ENCODE data around the gene HYAL3. TPM values are rescaled to one million over a fixed set of nuclear protein-coding genes. Genes with fewer than 3 reads are reported as not detected.

HYAL3 gene
- total RNA-seq, 1 experiment from 2014 or later = 10.3 TPM

DNA sequence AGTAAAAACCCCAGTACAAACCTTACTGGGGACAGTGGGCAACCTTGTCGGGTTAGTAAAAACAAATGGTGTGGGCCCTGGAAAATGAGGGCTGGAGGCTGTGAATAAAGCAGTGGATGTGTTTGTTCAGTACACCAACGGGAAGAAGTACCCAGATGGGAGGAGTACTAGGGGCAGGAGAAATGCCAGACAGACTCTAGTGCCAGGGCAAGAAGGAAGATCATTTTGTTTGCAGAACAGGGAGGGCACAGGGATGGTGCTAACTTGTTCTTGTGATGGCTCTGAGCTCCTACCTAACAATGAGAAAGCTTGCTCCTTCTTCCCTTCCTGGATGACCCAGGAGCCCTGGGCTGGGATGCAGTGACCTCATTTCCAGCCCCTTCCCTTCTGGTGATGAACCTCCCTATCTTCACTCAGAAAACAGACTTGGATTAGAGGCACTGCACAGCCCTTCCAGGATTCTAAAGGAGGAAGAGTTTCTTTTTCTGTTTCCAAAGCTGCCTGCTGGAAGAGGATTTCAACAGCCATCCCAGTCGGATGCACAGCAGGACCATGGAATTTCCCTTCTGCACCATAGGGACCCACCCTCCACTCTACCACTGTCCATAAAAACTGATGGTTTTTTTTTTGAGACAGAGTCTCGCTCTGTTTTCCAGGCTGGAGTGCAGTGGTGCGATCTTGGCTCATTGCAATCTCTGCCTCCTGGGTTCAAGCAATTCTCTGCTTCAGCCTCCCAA, 35.3 kb upstream of the HYAL3 start:
- H2AFZ ChIP-seq (ENCODE audit: low read depth, low read length, poor library complexity, severe bottlenecking) = no peak overlapping the region
- H3K27me3 ChIP-seq (ENCODE audit: insufficient read depth, low read length) = no peaks in the 10 kb centered on the region
- H3K27ac ChIP-seq (ENCODE audit: low read depth, low read length) = 0 out of 2 replicates have a peak overlapping the region, but pooled peaks have one; percentile 10
- no peaks in the 10 kb centered on the region for H3K9me3 ChIP-seq (ENCODE audit: control insufficient read depth in 1 of 2, insufficient read depth in 1 of 2, low read depth in 1 of 2, low read length in 2 of 2)
- BruUV-seq (replicated peaks) = no TSS peak
- DNase-seq (ENCODE audit: low read depth, low spot score) (no peak), ATAC-seq (no peak)
- no peak overlapping the region for H3K9ac ChIP-seq (ENCODE audit: low read length)
- intact Hi-C loops (cut with micrococcal nuclease) = no loop called here
- CTCF ChIA-PET = no interaction called here
- no peak overlapping the region for H3K4me3 ChIP-seq (replicated peaks in 1 of 2; ENCODE audit: low read depth in 1 of 2, low read length in 2 of 2)
- POLR2A ChIA-PET = no interaction called here
- peaks cover 79% of the 10 kb centered on the region for H3K79me2 ChIP-seq (ENCODE audit: insufficient read depth, low read length)
- H3K9me2 ChIP-seq (ENCODE audit: insufficient read depth) = no peaks in the 10 kb centered on the region
- peaks cover 20 to 44% of the 10 kb centered on the region in 2 experiments for H3K4me1 ChIP-seq (ENCODE audit: control insufficient read depth in 1 of 2, insufficient read depth in 2 of 2, low read length in 2 of 2)
- H3K4me2 ChIP-seq (ENCODE audit: low read length) = no peak overlapping the region
- no peaks in the 10 kb centered on the region; the same call in 1 of the 2 replicates for H4K20me1 ChIP-seq (ENCODE audit: insufficient read depth)
- TF ChIP-seq MAX (IDR thresholded peaks at IDR 0.05) (no peak), CEBPB (IDR thresholded peaks at IDR 0.05; ENCODE audit: low read depth) (no peak), CTCF (IDR thresholded peaks at IDR 0.05 in 2 of 3, conservative IDR thresholded peaks at IDR 0.05 in 1 of 3; ENCODE audit: borderline replicate concordance in 1 of 3, insufficient read depth in 1 of 3, low read depth in 2 of 3, low read length in 2 of 3) (no peak), CBX3 (IDR thresholded peaks at IDR 0.05; ENCODE audit: low read depth) (no peak), SP1 (IDR thresholded peaks at IDR 0.05; ENCODE audit: low read depth) (no peak), TCF7L2 (IDR thresholded peaks at IDR 0.05; ENCODE audit: borderline replicate concordance, extremely low read depth, insufficient read depth, insufficient read length) (no peak), ZFX (IDR thresholded peaks at IDR 0.05) (no peak), YY1 (IDR thresholded peaks at IDR 0.05; ENCODE audit: extremely low read depth, insufficient replicate concordance, low read depth, low read length) (no peak)
- H3K36me3 ChIP-seq (ENCODE audit: control insufficient read depth in 1 of 2, insufficient read depth in 2 of 2, low read length in 2 of 2) = peaks cover 27 to 41% of the 10 kb centered on the region in 2 experiments; a peak in 3 of 4 replicates
- RAD21 ChIA-PET (ENCODE audit: low non-redundant PET in 1 of 2, low total read pairs in 2 of 2, uncharacterized antibody in 2 of 2, unreplicated experiment in 2 of 2) = no interaction called here

Measured in HCT116 (cell line).